GM19438 (cell line): ENCODE measurements around the gene MSL2.
"Not testable (repeated sequence)": the region's sequence is repeated elsewhere in the genome, so short reads cannot be mapped to it uniquely, and the experiment has no call there.

Experiments used
- ATAC-seq: cut with Tn5 transposase; IDR thresholded peaks from one replicate; pipeline ENCODE4 v1.9.1; 2021; ENCODE audit warnings: low read depth; ENCODE audit not compliant: unreplicated experiment

Gene MSL2

DNA sequence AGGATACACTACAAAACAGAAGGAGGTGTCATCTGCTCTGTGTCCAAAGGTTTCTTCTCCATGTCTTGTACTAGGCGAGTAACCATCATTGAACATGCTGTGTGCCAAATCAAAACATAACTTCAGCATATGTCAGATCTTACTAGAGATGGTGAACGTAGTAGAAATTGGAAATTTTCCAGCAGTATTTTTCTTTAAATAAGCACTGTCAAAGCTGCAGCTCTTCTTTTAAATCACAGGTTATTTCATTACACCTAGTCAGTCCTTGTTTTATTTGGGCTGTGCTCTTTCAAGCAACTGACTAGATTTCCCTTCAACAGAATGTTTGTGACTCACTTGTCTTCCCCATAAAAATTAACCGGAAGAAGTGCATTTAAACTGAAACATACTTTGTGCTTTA, 46.5 kb downstream of the MSL2 start:
- no peak for ATAC-seq

DNA sequence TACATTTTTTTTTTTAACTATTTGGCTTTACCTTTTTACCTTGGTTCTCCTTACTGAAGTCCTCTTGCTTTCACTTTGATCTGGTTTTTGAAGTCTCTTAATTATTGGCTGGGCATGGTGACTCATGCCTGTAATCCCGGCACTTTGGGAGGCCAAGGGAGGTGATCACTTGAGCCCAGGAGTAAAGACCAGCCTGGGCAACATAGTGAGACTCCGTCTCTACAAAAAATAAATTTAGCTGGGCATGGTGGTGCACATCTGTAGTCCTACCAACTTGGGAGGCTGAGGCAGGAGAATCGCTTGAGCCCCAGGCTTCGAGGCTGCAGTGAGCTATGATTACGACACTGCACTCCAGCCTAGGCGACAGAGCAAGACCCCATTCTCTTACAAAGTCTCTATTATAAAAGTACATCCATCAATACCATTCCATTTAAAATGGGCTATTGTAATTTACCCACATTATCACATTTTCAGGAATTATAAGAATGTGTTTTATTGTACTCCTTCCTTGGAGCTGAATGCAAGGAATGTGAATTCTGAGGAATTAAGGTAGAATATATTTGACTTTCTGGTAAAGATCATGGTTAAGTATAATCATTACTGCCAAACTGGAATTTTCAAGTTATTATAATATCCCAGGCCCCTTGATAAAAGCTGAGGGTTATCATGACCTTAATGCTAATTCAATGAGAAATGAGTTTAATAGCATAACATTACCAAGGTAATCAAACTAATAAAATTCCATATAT, 49.0 kb downstream of the MSL2 start:
- ATAC-seq, result no peak

DNA sequence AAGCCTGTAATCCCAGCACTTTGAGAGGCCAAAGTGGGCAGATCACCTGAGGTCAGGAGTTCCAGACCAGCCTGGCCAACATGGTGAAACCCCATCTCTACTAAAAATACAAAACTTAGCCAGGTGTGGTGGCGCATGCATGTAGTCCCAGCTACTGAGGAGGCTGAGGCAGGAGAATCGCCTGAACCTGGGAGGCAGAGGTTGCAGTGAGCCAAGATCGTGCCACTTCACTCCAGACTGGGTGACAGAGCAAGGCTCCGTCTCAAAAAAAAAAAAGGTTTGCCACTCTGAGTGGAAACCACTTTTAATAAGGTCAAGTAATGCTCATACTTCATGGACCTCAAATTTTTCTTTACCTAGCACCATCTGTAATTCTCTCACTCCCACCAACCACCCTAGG, 51.7 kb downstream of the MSL2 start:
- ATAC-seq, result not testable (repeated sequence)

DNA sequence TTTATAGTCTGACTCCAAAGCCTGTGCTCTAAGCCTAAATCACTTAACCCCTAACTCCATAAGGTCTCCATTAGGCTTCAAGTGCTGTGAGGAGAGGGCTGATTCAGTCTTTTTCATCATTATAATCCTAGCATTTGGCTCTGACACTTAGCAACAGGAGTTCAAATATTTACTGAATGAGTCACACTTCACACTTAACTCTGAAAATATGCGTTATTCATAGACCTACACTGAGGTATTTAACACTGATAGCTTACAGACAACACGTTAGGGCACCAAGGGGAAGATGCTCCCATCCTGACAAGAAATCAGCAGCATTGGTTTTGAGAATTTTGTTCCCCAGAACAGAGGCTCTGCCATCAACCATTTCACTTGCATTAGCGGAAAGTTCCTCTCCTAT, 53.5 kb downstream of the MSL2 start:
- no peak for ATAC-seq

DNA sequence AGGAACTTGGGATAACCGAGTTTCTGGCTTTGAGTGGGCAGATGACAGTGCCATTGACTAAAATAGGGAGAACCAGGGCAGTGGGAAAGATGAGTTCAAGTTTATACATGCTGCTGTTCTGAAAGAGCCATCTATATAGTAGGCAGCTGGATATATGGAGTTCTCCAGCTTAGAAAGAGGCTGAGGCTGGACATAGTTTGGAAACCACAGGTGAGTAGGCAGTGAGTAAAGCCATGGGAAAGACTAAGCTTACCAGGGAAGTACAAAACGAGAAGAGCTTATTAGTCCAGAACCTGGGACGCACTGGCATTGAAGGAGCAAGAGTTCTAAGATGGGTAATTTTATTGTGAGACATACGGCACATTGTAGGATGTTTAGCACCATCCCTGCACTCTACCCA, 54.2 kb downstream of the MSL2 start:
- ATAC-seq, result no peak

DNA sequence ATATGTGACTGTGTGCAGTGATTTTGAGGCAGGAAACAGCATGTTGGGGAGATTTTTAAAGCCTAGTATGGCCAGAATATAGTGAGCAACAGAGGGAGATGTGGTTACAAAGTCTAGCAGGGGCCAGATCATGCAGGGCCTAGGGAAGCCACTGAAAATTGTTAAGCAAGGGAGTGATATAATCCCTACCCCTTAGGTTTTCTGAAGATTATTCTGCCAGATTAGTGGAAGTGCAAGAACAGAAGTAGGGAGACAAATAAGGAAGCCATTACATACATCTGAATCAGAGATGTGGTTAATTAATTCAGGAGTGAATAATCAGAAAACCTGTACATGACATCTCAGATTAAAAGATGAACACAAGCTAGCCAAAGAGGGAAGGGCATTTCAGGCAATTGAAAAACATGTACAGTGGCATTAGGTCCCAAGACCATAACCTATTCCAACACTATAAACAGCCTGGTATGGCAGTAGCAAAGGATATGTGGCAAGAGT, 54.8 kb downstream of the MSL2 start:
- ATAC-seq, result no peak

DNA sequence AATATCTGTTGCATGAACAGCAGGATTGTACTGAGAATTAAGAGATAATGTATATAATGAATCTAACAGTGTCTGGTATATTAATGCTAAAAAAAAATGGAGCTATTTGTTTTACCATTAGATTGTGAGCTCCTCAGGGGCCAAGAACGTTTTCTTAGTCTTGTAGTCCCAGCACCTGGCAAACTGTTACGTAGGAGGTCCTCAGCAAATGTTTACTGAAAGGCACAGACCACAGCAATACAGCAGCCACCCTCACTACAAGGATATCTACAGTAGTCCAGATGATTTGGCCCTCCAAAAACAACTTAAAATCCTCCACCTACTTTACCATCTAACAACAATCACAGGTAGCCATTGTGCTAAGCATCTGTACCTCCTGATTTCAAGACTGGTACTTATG, 59.7 kb downstream of the MSL2 start:
- no peak for ATAC-seq

DNA sequence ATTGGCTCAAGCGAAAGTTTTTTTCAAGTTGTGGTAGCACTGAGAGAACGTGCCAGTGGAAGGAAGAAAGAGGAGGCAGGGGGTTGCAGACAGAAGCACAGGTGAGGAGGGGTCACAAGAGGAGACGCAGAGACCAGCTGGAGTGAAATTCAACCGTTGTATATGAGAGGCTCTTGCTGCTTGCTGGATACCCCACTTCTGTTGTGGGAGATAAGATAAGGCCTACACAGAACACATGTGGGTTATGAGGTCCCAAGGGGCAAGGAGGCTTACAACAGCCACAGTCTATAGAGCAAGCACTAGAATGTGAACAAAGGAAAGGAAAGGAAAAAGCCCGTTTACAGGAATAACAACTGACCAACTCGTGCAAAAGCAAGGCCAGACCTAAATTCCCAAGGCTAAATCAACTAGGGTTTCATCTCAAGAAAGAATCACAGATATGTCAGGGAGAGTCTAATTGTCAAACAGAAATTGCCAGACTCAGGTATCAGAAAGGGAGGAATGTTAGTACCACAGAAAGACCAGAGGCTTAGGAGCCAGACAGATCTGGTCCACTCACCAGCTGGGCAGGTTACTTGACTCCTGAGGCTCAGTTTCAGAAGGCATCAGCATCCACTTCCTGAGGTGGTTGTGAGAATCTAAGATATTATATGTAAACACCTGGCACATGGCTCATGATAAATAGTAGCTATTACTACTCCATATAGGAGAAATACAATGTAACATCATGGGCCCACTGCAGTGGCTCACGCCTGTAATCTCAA, 60.9 kb downstream of the MSL2 start:
- no peak for ATAC-seq

DNA sequence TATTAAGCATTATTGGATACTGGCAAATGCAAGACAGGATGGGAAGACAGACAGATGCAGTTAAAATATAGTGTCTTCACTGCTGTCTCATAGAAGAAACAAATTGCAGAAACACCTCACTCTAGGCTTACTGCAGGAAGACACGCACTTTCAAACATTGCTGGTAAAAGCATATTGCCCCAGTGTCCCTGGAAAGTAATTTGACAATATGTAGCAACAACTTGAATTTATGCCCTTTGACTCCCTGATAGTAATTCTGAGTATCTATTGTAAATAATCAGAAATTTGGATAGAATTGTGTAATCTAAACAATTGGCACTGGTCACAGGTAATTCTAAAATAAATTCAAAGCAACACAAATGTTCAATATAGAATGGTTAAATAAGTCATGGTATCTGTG, 62.0 kb downstream of the MSL2 start:
- no peak for ATAC-seq

DNA sequence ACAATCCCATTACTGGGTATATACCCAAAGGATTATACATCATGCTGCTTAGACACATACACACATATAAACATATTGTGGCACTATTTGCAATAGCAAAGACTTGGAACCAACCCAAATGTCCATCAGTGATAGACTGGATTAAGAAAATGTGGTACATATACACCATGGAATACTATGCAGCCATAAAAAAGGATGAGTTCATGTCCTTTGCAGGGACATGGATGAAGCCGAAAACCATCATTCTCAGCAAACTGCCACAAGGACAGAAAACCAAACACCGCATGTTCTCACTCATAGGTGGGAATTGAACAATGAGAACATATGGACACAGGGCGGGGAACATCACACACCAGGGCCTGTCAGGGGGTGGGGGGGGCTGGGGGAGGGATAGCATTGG, 64.5 kb downstream of the MSL2 start:
- not testable (repeated sequence) for ATAC-seq

DNA sequence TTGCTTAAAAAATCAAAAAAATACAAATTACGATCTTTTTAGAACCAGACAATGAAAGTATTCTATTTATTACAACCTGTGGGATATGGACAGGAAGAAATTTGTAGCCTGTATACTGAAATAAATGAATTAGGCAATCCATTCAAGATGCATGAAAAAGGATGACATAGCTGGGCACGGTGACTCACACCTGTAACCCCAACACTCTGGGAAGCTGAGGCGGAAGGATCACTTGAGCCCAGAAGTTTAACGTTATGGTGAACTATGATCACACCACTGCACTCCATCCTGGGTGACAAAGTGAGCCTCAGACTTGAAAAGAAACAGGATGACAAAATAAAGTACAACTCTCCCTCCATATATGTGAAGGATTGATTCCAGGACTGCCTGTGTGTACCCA, 74.1 kb downstream of the MSL2 start:
- ATAC-seq, result no peak

DNA sequence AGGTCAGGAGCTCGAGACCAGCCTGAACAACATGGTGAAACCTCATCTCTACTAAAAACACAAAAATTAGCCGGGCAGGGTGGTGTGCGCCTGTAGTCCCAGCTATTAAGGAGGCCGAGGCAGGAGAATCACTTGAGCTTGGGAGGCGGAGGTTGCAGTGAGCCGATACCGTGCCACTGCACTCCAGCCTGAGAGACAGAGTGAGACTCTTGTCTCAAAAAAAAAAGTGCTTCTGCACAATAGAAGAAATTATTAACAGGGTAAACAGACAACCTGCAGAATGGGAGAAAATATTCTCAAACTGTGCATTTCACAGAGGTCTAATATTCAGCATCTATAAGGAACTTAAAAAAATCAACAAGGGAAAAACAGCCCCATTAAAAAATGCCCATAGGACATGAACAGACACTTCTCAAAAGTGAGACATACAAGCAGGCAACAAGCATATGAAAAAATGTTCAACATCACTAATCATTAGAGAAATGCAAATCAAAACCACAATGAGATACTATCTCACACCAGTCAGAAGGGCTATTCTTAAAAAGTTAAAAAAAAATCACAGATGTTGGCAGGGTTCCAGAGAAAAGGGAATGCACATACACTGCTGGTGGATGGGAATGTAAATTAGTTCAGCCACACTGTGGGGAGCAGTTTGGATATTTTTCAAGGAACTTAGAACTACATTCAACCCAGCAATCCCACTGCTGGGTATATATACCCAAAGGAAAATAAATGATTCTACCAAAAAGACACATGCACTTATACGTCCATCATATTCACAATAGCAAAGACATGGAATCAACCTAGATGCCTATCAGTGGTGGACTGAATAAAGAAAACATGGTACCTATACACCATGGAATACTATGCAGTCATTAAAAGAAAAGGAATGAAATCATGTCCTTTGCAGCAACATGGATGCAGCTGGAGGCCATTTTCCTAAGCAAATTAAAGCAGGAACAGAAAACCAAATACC, 75.5 kb downstream of the MSL2 start:
- ATAC-seq, result peak; percentile 88

DNA sequence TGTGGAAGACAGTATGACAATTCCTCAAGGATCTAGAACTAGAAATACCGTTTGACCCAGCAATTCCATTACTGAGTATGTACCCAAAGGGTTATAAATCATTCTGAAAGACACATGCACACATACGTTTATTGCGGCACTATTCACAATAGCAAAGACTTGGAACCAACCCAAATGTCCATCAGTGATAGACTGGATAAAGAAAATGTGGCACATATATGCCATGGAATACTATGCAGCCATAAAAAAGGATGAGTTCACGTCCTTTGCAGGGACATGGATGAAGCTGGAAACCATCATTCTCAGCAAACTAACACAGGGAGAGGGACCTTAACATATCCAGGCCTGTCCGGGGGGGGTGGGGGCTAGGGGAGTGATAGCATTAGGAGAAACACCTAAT, 76.4 kb downstream of the MSL2 start:
- not testable (repeated sequence) for ATAC-seq

DNA sequence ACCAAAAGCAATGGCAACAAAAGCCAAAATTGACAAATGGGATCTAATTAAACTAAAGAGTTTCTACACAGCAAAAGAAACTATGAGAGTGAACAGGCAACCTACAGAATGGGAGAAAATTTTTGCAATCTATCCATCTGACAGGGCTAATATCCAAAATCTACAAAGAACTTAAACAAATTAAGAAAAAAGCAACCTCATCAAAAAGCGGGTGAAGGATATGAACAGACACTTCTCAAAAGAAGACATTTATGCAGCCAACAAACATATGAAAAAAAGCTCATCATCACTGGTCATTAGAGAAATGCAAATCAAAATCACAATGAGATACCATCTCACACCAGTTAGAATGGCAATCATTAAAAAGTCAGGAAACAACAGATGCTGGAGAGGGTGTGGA, 76.8 kb downstream of the MSL2 start:
- not testable (repeated sequence) for ATAC-seq

DNA sequence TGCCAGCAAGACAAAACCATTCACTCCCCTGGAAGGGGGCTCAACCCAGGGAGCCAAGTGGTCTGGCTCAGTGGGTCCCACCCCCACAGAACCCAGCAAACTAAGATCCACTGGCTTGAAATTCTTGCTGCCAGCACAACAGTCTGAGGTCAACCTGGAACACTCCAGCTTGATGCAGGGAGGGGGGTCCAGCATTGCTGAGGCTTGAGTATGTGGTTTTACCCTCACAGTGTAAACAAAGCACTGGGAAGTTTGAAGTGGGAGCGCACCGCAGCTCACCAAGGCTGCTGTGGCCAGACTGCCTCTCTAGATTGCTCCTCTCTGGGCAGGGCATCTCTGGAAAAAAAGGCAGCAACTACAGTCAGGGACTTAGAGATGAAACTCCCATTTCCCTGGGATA, 81.7 kb downstream of the MSL2 start:
- ATAC-seq, result no peak

DNA sequence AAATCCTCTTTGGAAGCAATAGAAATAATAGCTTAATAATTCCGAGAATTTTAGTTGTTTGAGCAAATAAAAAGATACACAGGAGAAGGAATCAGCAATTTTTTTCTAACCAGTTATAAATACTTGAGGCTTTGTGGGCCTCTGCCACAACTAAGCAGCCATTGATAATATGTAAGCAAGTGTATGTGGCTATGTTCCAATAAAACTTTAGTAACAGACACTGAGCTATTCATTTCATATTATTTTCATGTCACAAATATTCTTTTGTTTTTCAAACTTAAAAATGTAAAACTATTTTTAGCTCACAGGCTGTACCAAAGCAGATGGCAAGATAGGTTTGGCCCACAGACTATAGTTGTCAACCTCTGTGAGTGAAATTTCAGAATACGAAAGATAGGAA, 85.7 kb downstream of the MSL2 start:
- ATAC-seq, result no peak

DNA sequence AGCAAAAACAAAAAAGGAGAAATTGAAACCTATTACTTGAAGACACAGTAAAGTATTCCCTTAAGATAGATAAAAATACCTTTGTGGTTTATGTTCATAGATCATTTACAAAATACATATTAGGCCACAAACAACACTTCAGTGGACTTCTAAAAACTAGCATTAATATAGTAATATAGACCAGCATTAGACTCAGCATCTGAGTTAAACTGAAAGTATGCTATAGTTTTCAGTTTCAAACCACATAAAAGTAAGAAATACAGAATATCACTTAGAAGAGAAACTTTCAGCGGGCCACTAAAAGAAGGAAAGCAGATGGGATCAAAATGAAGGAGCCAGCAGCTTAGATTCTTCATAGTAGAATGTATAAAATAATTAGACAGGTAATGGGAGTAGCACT, 86.6 kb downstream of the MSL2 start:
- peak; percentile 95 for ATAC-seq

DNA sequence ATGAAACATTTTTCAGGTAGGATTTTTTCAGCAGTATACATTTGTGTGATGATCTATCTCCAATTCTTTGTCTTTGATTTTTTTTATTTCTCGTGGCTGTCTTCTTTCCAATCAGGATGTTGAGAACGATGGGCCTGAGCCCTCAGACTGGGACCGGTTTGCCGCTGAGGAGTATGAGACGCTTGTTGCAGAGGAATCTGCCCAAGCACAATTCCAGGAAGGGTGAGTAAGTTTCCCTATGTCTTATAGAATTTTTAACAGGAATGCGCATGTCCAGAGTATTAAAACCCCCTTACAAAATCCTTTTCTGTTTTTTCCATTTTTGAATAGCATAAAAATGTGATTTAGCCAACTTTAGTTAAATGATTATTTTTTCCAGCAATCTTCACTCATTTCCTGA, 90.0 kb downstream of the MSL2 start:
- ATAC-seq, result no peak

DNA sequence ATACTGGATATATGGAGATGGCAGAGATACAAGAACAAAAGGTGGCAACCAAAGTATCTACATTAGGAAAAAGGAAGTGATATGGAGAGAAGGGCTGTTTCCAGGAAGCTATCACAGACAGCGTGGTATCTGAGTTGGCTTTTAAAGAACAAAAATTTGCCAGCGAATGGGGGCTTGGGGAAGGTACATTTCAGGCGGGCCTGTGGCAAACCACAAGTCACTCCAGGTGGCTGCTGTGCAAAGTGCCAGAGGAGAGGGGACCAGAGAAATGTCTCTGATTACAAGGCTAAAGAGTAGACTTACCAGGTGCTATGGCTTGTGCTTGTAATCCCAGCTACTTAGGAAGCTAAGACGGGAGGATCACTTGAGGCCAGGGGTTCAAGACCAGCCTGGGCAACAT, 91.1 kb downstream of the MSL2 start:
- ATAC-seq, result no peak
